NCI-H2107 treated with DMSO at 0.1 percent for 48 hours (cell line): ENCODE measurements around the gene HOXC6.
"Not testable (repeated sequence)": the region's sequence is repeated elsewhere in the genome, so short reads cannot be mapped to it uniquely, and the experiment has no call there.

Experiments
- DNase-seq: peaks from one replicate; lab custom pipeline; 2025; ENCODE audit not compliant: unreplicated experiment; lab: John Stamatoyannopoulos, UW

HOXC6 gene

DNA sequence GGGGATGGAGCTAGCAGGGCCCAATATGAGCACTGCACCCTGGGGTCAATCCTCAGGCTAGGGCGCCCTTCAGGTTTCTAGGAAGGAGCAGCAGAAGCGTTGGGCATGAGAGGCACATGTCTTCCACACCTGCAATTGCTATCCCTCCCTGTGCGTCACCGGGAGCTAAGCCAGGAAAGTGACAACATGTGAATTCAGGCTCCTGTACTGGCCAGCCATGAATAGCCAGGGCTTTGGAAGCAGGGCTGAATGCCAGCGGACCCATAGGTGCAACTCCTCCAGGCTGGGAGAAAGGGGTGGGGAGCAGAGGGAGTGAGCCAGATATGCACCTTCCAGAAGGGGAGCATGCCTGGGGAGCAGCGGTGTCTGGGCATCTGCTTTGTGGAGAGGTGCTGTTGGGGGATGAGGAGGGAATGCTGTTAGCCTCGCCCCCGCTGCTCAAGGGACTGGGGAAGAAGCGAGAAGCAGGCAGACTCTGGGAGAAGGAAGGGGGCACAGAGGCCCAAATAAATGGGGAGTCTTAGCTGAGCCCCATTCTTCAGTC is 10.7 kb downstream of the HOXC6 start:
- DNase-seq = no peak

GRCh38 chr12:54039417-54040147 is 11.3 kb downstream of the HOXC6 start:
- no peak for DNase-seq

DNA sequence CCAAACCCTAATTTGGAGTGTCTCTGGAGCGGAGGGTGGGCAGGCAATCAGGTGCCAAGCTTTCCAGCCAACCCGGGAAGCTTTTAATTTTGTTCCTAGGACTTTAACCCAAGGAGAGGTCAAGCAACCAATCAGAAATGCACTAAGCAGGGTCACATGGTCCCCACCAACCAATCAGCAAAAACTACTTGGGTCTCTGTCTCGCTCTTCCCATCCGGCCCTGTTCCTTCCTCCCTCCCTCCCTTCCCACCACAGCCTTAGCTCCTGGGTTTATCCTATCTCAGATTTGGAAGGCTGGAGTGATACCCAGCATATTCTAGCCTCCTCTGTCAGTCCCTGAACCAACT is 11.9 kb downstream of the HOXC6 start:
- DNase-seq = no peak

DNA sequence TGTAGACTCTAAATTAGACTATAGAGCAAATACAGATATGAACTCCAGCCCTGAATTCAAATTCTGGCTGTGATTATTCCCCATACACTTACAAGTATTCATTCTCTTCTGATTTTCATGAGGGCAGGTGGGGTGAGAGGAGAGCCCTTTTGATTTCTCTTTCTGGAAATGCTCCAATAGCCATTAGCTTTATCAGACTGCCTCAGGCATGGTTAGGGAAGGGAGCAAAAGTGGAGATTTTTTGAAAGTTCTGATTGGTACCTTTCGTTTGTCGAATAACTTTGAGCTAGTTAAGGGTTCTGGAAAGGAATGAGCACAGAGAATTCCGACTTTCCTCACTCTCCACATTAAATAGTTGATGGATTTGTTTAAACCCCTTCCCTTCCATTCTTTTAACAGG is 12.4 kb downstream of the HOXC6 start:
- DNase-seq = no peak

DNA sequence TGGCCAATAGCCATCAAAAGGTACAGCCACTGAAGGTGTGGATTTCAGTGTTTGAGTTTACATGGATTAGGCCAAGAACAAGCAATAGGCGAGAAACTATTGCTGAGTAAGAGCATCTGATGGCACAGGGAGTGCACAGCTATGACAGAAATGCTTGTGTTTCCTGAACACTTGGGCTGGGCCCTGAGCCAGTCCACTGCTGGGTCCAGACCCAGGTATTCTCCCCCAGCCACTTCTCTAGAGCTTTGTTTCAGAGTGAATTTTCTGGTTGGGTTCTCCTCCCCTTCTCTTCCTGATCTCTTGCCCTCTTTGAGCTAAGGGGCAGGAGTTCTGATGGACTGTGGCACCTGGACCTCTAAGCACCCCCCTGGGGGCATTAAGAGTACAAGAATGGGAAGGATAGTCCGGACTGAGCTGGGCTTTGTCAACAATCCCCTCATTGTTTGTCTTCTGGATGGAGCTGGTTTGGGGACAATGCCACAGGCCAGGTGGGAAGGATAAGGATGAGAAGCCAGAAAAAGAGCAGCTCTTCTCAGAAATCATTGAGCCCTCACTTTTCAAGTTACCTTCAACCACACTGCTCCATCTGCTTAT is 13.0 kb downstream of the HOXC6 start:
- DNase-seq = no peak

DNA sequence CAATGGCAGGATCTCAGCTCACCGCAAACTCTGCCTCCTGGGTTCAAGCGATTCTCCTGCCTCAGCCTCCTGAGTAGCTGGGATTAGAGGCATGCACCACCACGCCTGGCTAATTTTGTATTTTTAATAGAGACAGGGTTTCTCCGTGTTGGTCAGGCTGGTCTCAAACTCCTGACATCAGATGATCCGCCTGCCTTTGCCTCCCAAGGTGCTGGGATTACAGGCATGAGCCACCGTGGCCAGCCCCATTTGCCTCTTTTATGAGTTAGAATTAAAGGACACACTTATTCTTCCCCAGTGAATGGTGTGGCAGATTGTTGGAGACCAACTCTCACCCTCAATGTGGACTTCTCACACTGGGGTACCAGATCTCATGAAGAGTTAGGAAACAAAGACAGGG is 13.8 kb downstream of the HOXC6 start:
- not testable (repeated sequence) for DNase-seq

DNA sequence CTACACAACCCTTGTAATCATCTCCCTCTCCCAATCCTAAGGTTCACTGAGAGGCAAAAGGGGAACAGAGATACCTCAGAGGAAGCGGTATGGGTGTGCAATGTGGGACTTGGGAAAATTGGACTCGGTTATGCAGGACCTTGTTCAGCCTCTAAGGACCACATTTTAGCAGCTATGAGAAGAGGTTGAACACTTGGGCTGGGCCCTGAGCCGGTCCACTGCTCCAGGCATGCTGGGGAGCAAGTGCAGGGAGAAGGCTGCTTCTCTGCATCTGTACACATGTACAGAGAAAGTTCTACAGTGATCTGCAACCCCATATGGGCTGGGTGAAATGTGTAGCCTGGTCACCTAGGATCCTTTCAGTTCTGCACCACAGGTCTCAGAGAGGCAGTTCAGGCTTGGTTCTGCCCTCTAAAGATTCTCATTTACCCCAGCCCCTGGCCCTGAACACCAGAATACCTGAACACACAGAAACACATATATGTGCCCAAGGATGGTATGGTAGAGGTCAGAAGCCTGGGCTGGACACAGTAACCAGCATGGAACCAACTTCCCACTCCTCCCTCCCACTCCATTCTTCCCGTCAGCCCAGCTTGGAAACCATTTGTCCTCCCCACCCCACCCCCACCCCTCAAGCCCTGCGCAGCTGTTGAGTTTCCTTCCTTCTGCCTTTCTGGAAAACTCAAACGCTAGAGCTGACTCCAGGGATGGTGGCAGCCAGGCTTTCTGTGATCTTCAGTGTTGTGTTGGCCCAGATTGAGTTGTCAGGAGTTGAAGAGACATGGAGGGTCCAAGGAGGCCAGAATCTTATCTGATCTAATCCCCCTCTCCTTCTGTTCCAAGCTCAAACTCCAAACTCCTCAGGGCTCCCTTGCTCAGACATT is 15.0 kb downstream of the HOXC6 start:
- DNase-seq = no peak

DNA sequence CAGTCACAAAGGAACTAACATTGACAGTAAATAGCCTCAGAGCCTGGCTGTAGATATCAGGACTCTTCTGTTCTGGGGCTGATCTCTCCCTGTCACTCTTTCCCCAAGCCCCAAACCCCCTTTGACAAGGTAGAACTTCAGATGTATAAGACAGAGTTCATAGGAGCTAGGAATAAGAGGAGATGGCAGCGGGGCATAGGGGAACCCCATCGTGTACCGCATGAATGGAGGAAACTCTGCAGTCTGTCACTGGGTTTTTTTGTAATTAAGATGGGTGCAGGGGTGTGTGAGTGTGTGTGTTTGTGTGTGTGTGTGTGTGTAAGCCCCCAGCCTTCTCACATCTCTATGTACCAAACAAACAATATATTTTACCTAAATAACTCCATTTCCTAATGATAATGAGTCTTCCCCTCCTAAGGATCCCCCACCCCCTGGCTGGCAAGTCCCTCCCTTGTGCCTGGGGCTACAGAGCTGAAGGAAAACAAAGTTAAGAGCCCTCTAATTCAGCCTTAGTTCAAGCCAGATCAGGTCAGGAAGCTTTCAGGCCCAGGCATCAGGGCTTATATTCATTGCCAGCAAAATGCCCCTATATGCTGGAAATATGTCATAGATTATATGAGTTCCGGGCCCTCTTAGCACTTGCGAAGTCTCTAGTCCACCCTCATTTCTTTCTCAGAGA is 16.3 kb downstream of the HOXC6 start:
- DNase-seq = no peak

- no peak for DNase-seq
Measured at GRCh38 chr12:54045401-54045800, 17.2 kb downstream of the HOXC6 start.

DNA sequence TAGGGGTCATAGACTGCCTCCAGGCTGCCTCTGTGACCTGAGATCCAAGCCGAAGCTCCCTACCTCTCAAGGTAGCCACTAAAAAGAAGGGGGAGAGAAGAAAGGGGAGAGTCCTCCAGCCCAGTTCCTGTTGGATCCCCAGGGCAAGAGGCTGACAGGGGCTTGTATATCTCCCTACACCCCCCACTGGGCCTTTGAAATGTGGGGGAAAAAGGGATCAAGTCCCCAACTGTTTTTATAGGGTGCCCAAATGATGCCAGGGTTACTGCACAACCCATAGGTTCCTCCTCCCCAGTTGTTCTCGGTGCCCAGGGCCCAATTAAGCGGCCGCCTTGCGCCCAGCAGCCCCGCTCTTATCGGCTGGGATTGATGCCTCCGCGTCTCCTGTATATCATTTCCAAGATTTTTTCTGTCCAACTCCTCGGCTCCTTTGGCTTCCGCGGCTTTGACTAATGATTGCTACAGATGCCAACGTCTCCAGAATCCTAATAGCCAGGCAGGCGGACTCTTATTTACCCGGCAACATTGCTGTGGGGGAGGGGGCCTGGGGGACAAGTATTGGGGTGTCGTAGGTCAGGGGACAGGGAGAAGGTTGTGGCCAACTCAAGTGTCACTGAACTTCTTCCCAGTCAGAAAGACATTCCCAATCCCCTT is 17.8 kb downstream of the HOXC6 start:
- DNase-seq = no peak

GRCh38 chr12:54046809-54047159 is 18.5 kb downstream of the HOXC6 start:
- no peak for DNase-seq

DNA sequence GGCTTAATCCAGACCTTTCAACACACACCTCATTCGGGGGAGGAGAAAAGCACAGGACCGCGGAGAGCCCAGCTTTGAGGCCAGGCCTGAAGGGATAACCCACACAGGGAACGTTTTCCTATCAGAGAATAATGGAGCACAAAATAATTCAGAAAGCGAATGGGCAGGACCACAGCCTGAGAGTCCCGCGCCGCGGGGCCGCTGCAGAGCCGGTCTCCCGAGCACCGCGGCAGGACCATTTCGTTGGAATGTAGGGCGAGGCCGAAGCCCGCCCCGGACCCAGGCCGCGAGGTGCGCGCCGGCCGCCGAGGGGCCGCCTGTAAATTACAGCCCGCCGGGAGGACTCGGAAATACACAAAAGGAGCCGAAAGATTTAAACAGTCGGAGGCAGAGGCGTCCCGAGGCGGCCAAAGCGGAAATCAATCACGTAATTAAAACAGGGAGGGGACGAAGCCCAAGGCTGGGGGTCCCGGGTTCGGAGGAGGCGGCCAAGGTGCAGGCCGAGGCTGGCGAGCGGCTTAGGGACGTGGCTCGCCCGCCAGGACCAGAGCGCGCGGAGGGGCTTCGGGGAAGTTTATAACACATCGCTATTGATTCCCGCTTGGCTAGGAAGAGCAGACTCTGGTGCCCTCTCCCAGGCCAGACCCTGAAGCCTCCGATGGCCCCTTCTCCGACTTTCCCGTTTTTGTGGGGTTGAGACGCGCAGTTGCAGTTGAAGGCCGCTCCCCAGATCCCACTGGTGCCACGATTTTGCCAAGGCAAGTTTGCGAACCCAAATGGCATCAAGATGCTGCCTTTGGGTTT is 19.1 kb downstream of the HOXC6 start:
- no peak for DNase-seq

- DNase-seq = no peak
Measured at GRCh38 chr12:54047964-54048303, 19.7 kb downstream of the HOXC6 start.

- DNase-seq = no peak
Measured at GRCh38 chr12:54048406-54049093, 20.3 kb downstream of the HOXC6 start.

DNA sequence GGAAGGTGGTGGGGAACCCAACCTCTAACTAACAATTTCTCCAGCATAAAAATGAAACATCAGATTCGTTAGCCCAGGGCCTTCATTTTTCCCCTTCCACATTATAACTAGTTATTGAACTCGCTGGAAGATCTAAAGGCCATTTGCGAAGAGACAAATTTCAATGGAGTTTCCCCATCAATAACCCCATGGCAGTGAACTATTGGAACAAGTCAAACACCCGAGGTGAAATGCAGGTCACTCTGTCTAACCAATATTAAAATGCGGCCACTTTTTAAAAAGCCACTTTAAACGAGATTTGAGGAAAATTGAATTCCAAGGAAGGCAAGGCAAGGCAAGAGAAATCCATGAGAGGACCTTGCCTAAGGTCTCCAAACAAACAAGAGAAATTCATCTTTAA is 20.9 kb downstream of the HOXC6 start:
- DNase-seq = no peak

DNA sequence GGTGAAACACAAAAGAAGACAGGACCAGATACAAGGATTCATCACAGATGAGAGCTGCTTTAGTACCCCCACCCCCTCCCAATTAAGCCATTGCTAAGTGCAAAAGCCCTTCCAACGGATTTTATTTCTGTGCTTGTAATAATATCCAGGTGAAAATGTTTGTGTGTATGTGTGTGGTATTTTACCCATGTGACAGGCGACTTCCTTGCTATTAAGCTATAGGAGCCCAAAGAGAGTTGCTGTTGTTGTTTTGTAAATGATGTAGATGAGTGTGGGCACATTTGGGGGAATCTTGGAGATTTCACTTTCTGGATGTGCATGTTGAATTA is 22.2 kb downstream of the HOXC6 start:
- no peak for DNase-seq

- no peak for DNase-seq
Measured at GRCh38 chr12:54051026-54051842, 23.0 kb downstream of the HOXC6 start.

- DNase-seq = no peak
Measured at GRCh38 chr12:54051874-54052437, 23.7 kb downstream of the HOXC6 start.
